A549 (cell line): ENCODE data around the gene FUT7. TPM values are rescaled to one million over a fixed set of nuclear protein-coding genes. Genes with fewer than 3 reads are reported as not detected.
A peak's percentile ranks its signal among the peaks of the same experiment; 100 is the strongest.

Experiments used
- ATAC-seq, 2 experiments: fragments of 200-7000 bp in 1 of 2; fragments of >200 bp in 1 of 2; cut with Nextera tagmentation in 1 of 2; cut with Tn5 transposase in 1 of 2; 3 replicates each; pipeline versions ENCODE4 v1.8.0 to v1.9.1; 2018 to 2020; ENCODE audit warnings: mild to moderate bottlenecking in 1 of 2, moderate library complexity in 1 of 2
- CTCF ChIA-PET: fragments of 300-600 bp; sonication (Branson Sonifier 250); formaldehyde crosslinking; extraction: SDS; loops from one replicate; lab custom pipeline; 2021; ENCODE audit warnings: antibody characterized with exemption, inconsistent platforms; lab: Yijun Ruan, JAX
- POLR2A ChIA-PET: fragments of 350-600 bp; formaldehyde crosslinking; extraction: SDS; loops from one replicate; lab custom pipeline; 2021; ENCODE audit warnings: antibody characterized with exemption, inconsistent platforms; lab: Yijun Ruan, JAX
- DNase-seq, 2 experiments: peaks; one replicate each; pipeline versions ENCODE4 v3.0.0 to v3.0.0-alpha.2; 2011 to 2016; ENCODE audit warnings: low read depth in 1 of 2, low spot score in 1 of 2
- FAIRE-seq: peaks from 2 replicates; lab custom pipeline; 2011; peaks lifted over from hg19 to GRCh38; lab: Jason Lieb, UNC
- H3K27ac ChIP-seq, 2 experiments: fragments of >200 bp; sonication (Bioruptor Twin); formaldehyde crosslinking; 3 replicates each; pipeline ENCODE4 v1.5.1; 2016 to 2017
- H3K4me1 ChIP-seq: fragments of >200 bp; sonication (Bioruptor Twin); formaldehyde crosslinking; 3 replicates; pipeline ENCODE4 v1.6.1; 2016
- H3K4me2 ChIP-seq: fragments of >200 bp; sonication (Bioruptor Twin); formaldehyde crosslinking; 3 replicates; pipeline ENCODE4 v1.6.1; 2016
- H3K4me3 ChIP-seq: fragments of >200 bp; sonication (Bioruptor Twin); formaldehyde crosslinking; 3 replicates; pipeline ENCODE4 v1.5.1; 2016
- H3K9me3 ChIP-seq: fragments of >200 bp; sonication (Bioruptor Twin); formaldehyde crosslinking; 3 replicates; pipeline ENCODE4 v1.6.1; 2016
- ATOH8 ChIP-seq: fragments of 250-450 bp; sonication (Bioruptor Pico); IDR thresholded peaks from 2 replicates; pipeline ENCODE4 v1.5.0; 2020; ENCODE audit warnings: low read depth, mild to moderate bottlenecking, moderate library complexity
- BCL3 ChIP-seq: fragments of >200 bp; sonication (Bioruptor Twin); formaldehyde crosslinking; IDR thresholded peaks from 3 replicates; pipeline ENCODE4 v1.6.1; 2016
- BHLHE40 ChIP-seq: IDR thresholded peaks from 2 replicates; pipeline ENCODE4 v1.6.1; 2012; ENCODE audit warnings: low read depth, low read length, inconsistent platforms
- CBX2 ChIP-seq: fragments of 200-600 bp; sonication (generic); IDR thresholded peaks from 2 replicates; pipeline ENCODE4 v1.6.1; 2016; ENCODE audit warnings: low read depth, mild to moderate bottlenecking, borderline replicate concordance
- CEBPB ChIP-seq, 2 experiments: fragments of >200 bp in 1 of 2; sonication (Bioruptor Twin) in 1 of 2; formaldehyde crosslinking in 1 of 2; IDR thresholded peaks; 2 replicates each; pipeline ENCODE4 v1.6.1; 2012 to 2016
- CHD2 ChIP-seq: fragments of 150-350 bp; IDR thresholded peaks from 2 replicates; pipeline ENCODE4 v1.6.1; 2014; ENCODE audit warnings: low read length; ENCODE audit not compliant: partially characterized antibody
- CHD4 ChIP-seq: fragments of 200-600 bp; sonication (generic); IDR thresholded peaks from 2 replicates; pipeline ENCODE4 v1.6.1; 2016; ENCODE audit warnings: antibody characterized with exemption, mild to moderate bottlenecking, borderline replicate concordance
- E2F6 ChIP-seq: IDR thresholded peaks from 2 replicates; pipeline ENCODE4 v1.6.1; 2012; ENCODE audit warnings: low read depth, borderline replicate concordance
- EHMT2 ChIP-seq: fragments of 200-600 bp; sonication (generic); IDR thresholded peaks from 2 replicates; pipeline ENCODE4 v1.6.1; 2016; ENCODE audit warnings: antibody characterized with exemption, low read depth, mild to moderate bottlenecking, moderate library complexity
- ELK1 ChIP-seq: fragments of 150-350 bp; IDR thresholded peaks from 2 replicates; pipeline ENCODE4 v1.6.1; 2014; ENCODE audit warnings: low read depth, mild to moderate bottlenecking, low read length
- EP300 ChIP-seq, 2 experiments: fragments of >200 bp; sonication (Bioruptor Twin); formaldehyde crosslinking; IDR thresholded peaks; 2 replicates in 1 of 2; 3 replicates in 1 of 2; pipeline ENCODE4 v1.6.1; 2016 to 2017
- GATA3 ChIP-seq: IDR thresholded peaks from 2 replicates; pipeline ENCODE4 v1.6.1; 2012; ENCODE audit warnings: borderline replicate concordance
- HDAC2 ChIP-seq: fragments of 200-600 bp; sonication (generic); IDR thresholded peaks from 2 replicates; pipeline ENCODE4 v1.6.1; 2016
- HES2 ChIP-seq: fragments of >200 bp; sonication (Bioruptor Twin); formaldehyde crosslinking; IDR thresholded peaks from 2 replicates; pipeline ENCODE4 v1.6.1; 2016
- HEYL ChIP-seq: fragments of 250-450 bp; sonication (Bioruptor Pico); IDR thresholded peaks from 2 replicates; pipeline ENCODE4 v1.8.0; 2021; ENCODE audit warnings: mild to moderate bottlenecking, moderate library complexity
- HOXB5 ChIP-seq: fragments of 250-450 bp; sonication (Bioruptor Pico); IDR thresholded peaks from 2 replicates; pipeline ENCODE4 v1.5.0; 2020; ENCODE audit warnings: mild to moderate bottlenecking, moderate library complexity
- MYC ChIP-seq: IDR thresholded peaks from 2 replicates; pipeline ENCODE4 v1.6.1; 2012; ENCODE audit warnings: mild to moderate bottlenecking, inconsistent platforms, low read length, improper control_type of control experiment, borderline replicate concordance
- NPAS2 ChIP-seq: fragments of 250-450 bp; sonication (Bioruptor Pico); IDR thresholded peaks from 2 replicates; pipeline ENCODE4 v1.8.0; 2022; ENCODE audit warnings: mild to moderate bottlenecking, moderate library complexity, borderline replicate concordance
- NR3C1 ChIP-seq: fragments of >200 bp; sonication (Bioruptor Twin); formaldehyde crosslinking; IDR thresholded peaks from 3 replicates; pipeline ENCODE4 v1.6.1; 2017
- POLR2A ChIP-seq: IDR thresholded peaks from 2 replicates; pipeline ENCODE4 v1.6.1; 2012; ENCODE audit warnings: mild to moderate bottlenecking, low read length
- POLR2AphosphoS2 ChIP-seq: conservative IDR thresholded peaks from 2 replicates; pipeline ENCODE4 v1.6.1; 2012; ENCODE audit warnings: low read length, improper control_type of control experiment, inconsistent platforms
- RAD21 ChIP-seq, 2 experiments: fragments of >200 bp in 1 of 2; sonication (Bioruptor Twin) in 1 of 2; formaldehyde crosslinking in 1 of 2; IDR thresholded peaks in 1 of 2; conservative IDR thresholded peaks in 1 of 2; 2 replicates in 1 of 2; 3 replicates in 1 of 2; pipeline ENCODE4 v1.6.1; 2012 to 2018; ENCODE audit warnings: inconsistent platforms in 1 of 2
- RARB ChIP-seq: fragments of 250-450 bp; sonication (Bioruptor Pico); IDR thresholded peaks from 2 replicates; pipeline ENCODE4 v1.8.0; 2021; ENCODE audit warnings: mild to moderate bottlenecking, moderate library complexity
- RCOR1 ChIP-seq: fragments of 150-350 bp; IDR thresholded peaks from 2 replicates; pipeline ENCODE4 v1.6.1; 2014; ENCODE audit warnings: antibody characterized with exemption, low read length, low read depth
- RFX5 ChIP-seq: fragments of 450-650 bp; IDR thresholded peaks from 2 replicates; pipeline ENCODE4 v1.7.1; 2014; ENCODE audit warnings: antibody characterized with exemption, mild to moderate bottlenecking, moderate library complexity
- TFCP2L1 ChIP-seq: fragments of 250-450 bp; sonication (Bioruptor Pico); IDR thresholded peaks from 2 replicates; pipeline ENCODE4 v1.5.0; 2021; ENCODE audit warnings: mild to moderate bottlenecking
- ZC3H11A ChIP-seq: fragments of 450-650 bp; IDR thresholded peaks from 2 replicates; pipeline ENCODE4 v1.6.1; 2014; ENCODE audit warnings: antibody characterized with exemption, mild to moderate bottlenecking
- WGBS: methylation state at CpG from one replicate; pipeline ENCODE4 v1.1.6; 2017; ENCODE audit errors: missing lambda C conversion rate; 5-methylcytosine and 5-hydroxymethylcytosine counted together
- polyA plus RNA-seq, 4 experiments: library from polyadenylated mRNA; depleted of rRNA in 3 of 4; stranded (reverse); fragments of >200 nt; fragmentation: RNase III in 1 of 4; extraction: RNeasy Plus Mini Kit Qiagen cat#74134 plus additional on column Dnase treatment in 1 of 4; gene quantifications; 2 replicates in 3 of 4; 3 replicates in 1 of 4; pipeline ENCODE4 v1.2.3, GENCODE V29; 2011 to 2017

FUT7 gene
- polyA plus RNA-seq, 2 of the 4 experiments (the other 2 are of a cell fraction), result not detected

GRCh38 chr9:136990242-136990911 is 41.5 kb downstream of the FUT7 start:
- Histone ChIP-seq H3K4me1 (peaks cover 27% of the 10 kb centered on the region), H3K9me3 (peaks cover 3% of the 10 kb centered on the region; the same call in 1 of the 3 replicates), H3K4me3 (no peak overlapping the region), H3K27ac (peak overlapping the region; percentile 21 to 97; a peak in 3 of 6 replicates), H3K4me2 (0 out of 3 replicates have a peak overlapping the region, but pooled peaks have one; percentile 10)
- CTCF ChIA-PET, result interaction anchor here (0.9 to 4.7 kb wide), 6 partner anchors 39 to 148 kb away, joined by 3 to 29 read pairs (median 6); partner anchors contain the start of genes ABCA2 and AJM1
- POLR2A ChIA-PET, result interaction anchor here (1.9 kb wide), 1 partner anchor 96 kb away, joined by 6 read pairs; the partner anchor contains the start of gene MAN1B1
- no peak for DNase-seq
- 81% methylated on average over 10 of the region's 10 CpGs for WGBS
- ATAC-seq, result no peak
- TF ChIP-seq POLR2A (no peak), TFCP2L1 (CRISPR knock-in tag) (no peak), HDAC2 (no peak), CBX2 (no peak), ZC3H11A (no peak), BHLHE40 (no peak), HEYL (CRISPR knock-in tag) (no peak), POLR2AphosphoS2 (no peak), MYC (no peak), GATA3 (no peak), RFX5 (no peak), NPAS2 (CRISPR knock-in tag) (no peak), BCL3 (no peak), CEBPB (IDR thresholded peaks at IDR 0.05) (no peak), EHMT2 (no peak), RCOR1 (no peak), ELK1 (no peak), HOXB5 (no peak), CHD2 (no peak), RAD21 (conservative IDR thresholded peaks at IDR 0.05 in 1 of 2, IDR thresholded peaks at IDR 0.05 in 1 of 2) (no peak)
- FAIRE-seq, result no peak

- Histone ChIP-seq H3K4me1 (peaks cover 25% of the 10 kb centered on the region; the same call in 2 of the 3 replicates), H3K4me2 (no peak overlapping the region), H3K27ac (peak overlapping the region in 1 of 2 experiments; percentile 14; a peak in 1 of 6 replicates), H3K9me3 (peaks cover 3% of the 10 kb centered on the region; the same call in 1 of the 3 replicates), H3K4me3 (no peak overlapping the region)
- WGBS, result 95% methylated on average over 4 of the region's 4 CpGs
- ATAC-seq (no peak), DNase-seq (no peak), FAIRE-seq (no peak)
- TF ChIP-seq ATOH8 (no peak), HES2 (no peak), CHD4 (no peak), NR3C1 (no peak), RFX5 (no peak), EP300 (IDR thresholded peaks at IDR 0.05) (no peak), RARB (no peak), RCOR1 (no peak), EHMT2 (no peak), E2F6 (no peak)
- ChIA-PET CTCF (interaction anchor here (0.6 to 3.6 kb wide), 7 partner anchors 8 to 238 kb away, joined by 3 to 23 read pairs (median 3); partner anchors contain the start of gene ABCA2), POLR2A (no interaction called here)
Measured at GRCh38 chr9:136988872-136989271, 43.0 kb downstream of the FUT7 start.
